ENCODE data around the gene SCEL. TPM values are rescaled to one million over a fixed set of nuclear protein-coding genes. Genes with fewer than 3 reads are reported as not detected.

The SCEL gene
- total RNA-seq, 1 donor from 2014 or later, result not detected

- Histone ChIP-seq H3K4me2 (no peak overlapping the region), H3K27me3 (no peaks in the 10 kb centered on the region), H3K9ac (no peak overlapping the region), H4K20me1 (ENCODE audit: low read depth) (no peaks in the 10 kb centered on the region), H3K4me1 (peaks cover 7% of the 10 kb centered on the region), H3K27ac (no peak overlapping the region), H3K79me2 (ENCODE audit: low read depth) (no peaks in the 10 kb centered on the region), H2AFZ (replicated peaks) (no peak overlapping the region), H3F3A (ENCODE audit: low read depth) (no peaks in the 10 kb centered on the region), H3K4me3 (no peak overlapping the region), H3K36me3 (no peaks in the 10 kb centered on the region), H3K9me3 (ENCODE audit: low read depth) (no peaks in the 10 kb centered on the region)
- no peaks in the 10 kb centered on the region for H3K27me3 Mint-ChIP-seq (ENCODE audit: insufficient read depth, low read depth)
- H3K9me3 Mint-ChIP-seq, result no peaks in the 10 kb centered on the region
- DNase-seq (ENCODE audit: low spot score), result no peak
- TF ChIP-seq EZH2phosphoT487 (IDR thresholded peaks at IDR 0.05), result no peak
- TF ChIP-seq, protein P1, sequence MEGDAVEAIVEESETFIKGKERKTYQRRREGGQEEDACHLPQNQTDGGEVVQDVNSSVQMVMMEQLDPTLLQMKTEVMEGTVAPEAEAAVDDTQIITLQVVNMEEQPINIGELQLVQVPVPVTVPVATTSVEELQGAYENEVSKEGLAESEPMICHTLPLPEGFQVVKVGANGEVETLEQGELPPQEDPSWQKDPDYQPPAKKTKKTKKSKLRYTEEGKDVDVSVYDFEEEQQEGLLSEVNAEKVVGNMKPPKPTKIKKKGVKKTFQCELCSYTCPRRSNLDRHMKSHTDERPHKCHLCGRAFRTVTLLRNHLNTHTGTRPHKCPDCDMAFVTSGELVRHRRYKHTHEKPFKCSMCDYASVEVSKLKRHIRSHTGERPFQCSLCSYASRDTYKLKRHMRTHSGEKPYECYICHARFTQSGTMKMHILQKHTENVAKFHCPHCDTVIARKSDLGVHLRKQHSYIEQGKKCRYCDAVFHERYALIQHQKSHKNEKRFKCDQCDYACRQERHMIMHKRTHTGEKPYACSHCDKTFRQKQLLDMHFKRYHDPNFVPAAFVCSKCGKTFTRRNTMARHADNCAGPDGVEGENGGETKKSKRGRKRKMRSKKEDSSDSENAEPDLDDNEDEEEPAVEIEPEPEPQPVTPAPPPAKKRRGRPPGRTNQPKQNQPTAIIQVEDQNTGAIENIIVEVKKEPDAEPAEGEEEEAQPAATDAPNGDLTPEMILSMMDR (IDR thresholded peaks at IDR 0.05), result no peak
- no peak for TF ChIP-seq EZH2 (IDR thresholded peaks at IDR 0.05)
- H3K4me3 Mint-ChIP-seq, result no peak overlapping the region
- no peaks in the 10 kb centered on the region for H3K4me1 Mint-ChIP-seq
- no peaks in the 10 kb centered on the region for H3K36me3 Mint-ChIP-seq
- no peak overlapping the region for H3K27ac Mint-ChIP-seq
Observed at GRCh38 chr13:77519808-77520207, 15.7 kb upstream of the SCEL start.

- no peak for TF ChIP-seq EZH2 (IDR thresholded peaks at IDR 0.05)
- no peak for TF ChIP-seq EZH2phosphoT487 (IDR thresholded peaks at IDR 0.05)
- TF ChIP-seq, protein P1 (IDR thresholded peaks at IDR 0.05), result no peak
- no peaks in the 10 kb centered on the region for H3K9me3 ChIP-seq (ENCODE audit: low read depth)
- no peaks in the 10 kb centered on the region for H4K20me1 ChIP-seq (ENCODE audit: low read depth)
- H3K27ac ChIP-seq, result no peak overlapping the region
- Mint-ChIP-seq H3K27me3 (ENCODE audit: insufficient read depth, low read depth) (no peaks in the 10 kb centered on the region), H3K36me3 (no peaks in the 10 kb centered on the region), H3K4me3 (no peak overlapping the region), H3K9me3 (no peaks in the 10 kb centered on the region), H3K27ac (no peak overlapping the region), H3K4me1 (no peaks in the 10 kb centered on the region)
- H3K4me2 ChIP-seq, result no peak overlapping the region
- DNase-seq (ENCODE audit: low spot score), result no peak
- no peaks in the 10 kb centered on the region for H3K36me3 ChIP-seq
- H3K4me3 ChIP-seq, result no peak overlapping the region
- H2AFZ ChIP-seq (replicated peaks), result no peak overlapping the region
- no peaks in the 10 kb centered on the region for H3F3A ChIP-seq (ENCODE audit: low read depth)
- no peaks in the 10 kb centered on the region for H3K79me2 ChIP-seq (ENCODE audit: low read depth)
- no peaks in the 10 kb centered on the region for H3K27me3 ChIP-seq
- no peak overlapping the region for H3K9ac ChIP-seq
- peaks cover 7% of the 10 kb centered on the region for H3K4me1 ChIP-seq
Observed at GRCh38 chr13:77521194-77521593, 14.3 kb upstream of the SCEL start.

GRCh38 chr13:77521595-77522367, 13.7 kb upstream of the SCEL start:
- Mint-ChIP-seq H3K9me3 (no peaks in the 10 kb centered on the region), H3K27ac (no peak overlapping the region), H3K27me3 (ENCODE audit: insufficient read depth, low read depth) (no peaks in the 10 kb centered on the region), H3K4me3 (no peak overlapping the region), H3K4me1 (no peaks in the 10 kb centered on the region), H3K36me3 (no peaks in the 10 kb centered on the region)
- Histone ChIP-seq H4K20me1 (ENCODE audit: low read depth) (no peaks in the 10 kb centered on the region), H3K27ac (no peak overlapping the region), H3K4me1 (peaks cover 7% of the 10 kb centered on the region), H3K4me2 (no peak overlapping the region), H3K9ac (no peak overlapping the region), H3F3A (ENCODE audit: low read depth) (no peaks in the 10 kb centered on the region), H3K36me3 (no peaks in the 10 kb centered on the region), H3K4me3 (no peak overlapping the region), H3K79me2 (ENCODE audit: low read depth) (no peaks in the 10 kb centered on the region), H2AFZ (replicated peaks) (no peak overlapping the region), H3K9me3 (ENCODE audit: low read depth) (no peaks in the 10 kb centered on the region), H3K27me3 (no peaks in the 10 kb centered on the region)
- DNase-seq (ENCODE audit: low spot score), result peak; percentile 30
- TF ChIP-seq EZH2phosphoT487 (IDR thresholded peaks at IDR 0.05) (no peak), EZH2 (IDR thresholded peaks at IDR 0.05) (no peak)
- TF ChIP-seq, protein P1 (IDR thresholded peaks at IDR 0.05), result no peak

Measured in neural progenitor cell (in vitro differentiated cells).